Occipital lobe (tissue), 2 donors: ENCODE data around the gene ZNF701. TPM values are rescaled to one million over a fixed set of nuclear protein-coding genes. Genes with fewer than 3 reads are reported as not detected.
A peak's percentile ranks its signal among the peaks of the same experiment; 100 is the strongest.
"Not testable (repeated sequence)": the region's sequence is repeated elsewhere in the genome, so short reads cannot be mapped to it uniquely, and the experiment has no call there.

Experiments used
- DNase-seq: peaks from one replicate; lab custom pipeline; 2025; lab: John Stamatoyannopoulos, UW
- total RNA-seq: library from RNA; depleted of rRNA; stranded (reverse); fragments of >200 nt; gene quantifications from one replicate; pipeline ENCODE4 v1.2.3, GENCODE V29; 2014

Gene ZNF701
- total RNA-seq, result 27.3 TPM

- peak; percentile 94 for DNase-seq
These were observed at the start of gene ZNF701 for GRCh38 chr19:52570000-52570861. Gene ZNF701, plus strand, starts transcription at chr19:52570287. Its CDS starts 3,861 bp downstream, at chr19:52574148.

- no peak for DNase-seq
These were observed 47.5 kb upstream of the ZNF701 start for GRCh38 chr19:52522551-52522950.

GRCh38 chr19:52524086-52524485, 46.0 kb upstream of the ZNF701 start:
- DNase-seq, result no peak

- DNase-seq, result peak; percentile 95
These were observed 42.7 kb upstream of the ZNF701 start, which contains the start of gene ZNF808 for GRCh38 chr19:52527134-52527955. Gene ZNF808, plus strand, starts transcription at chr19:52527668. Its CDS starts 15,617 bp downstream, at chr19:52543285.

GRCh38 chr19:52527956-52528351, 42.1 kb upstream of the ZNF701 start:
- DNase-seq, result no peak

GRCh38 chr19:52532480-52532879, 37.6 kb upstream of the ZNF701 start:
- no peak for DNase-seq

GRCh38 chr19:52533901-52534300, 36.2 kb upstream of the ZNF701 start:
- DNase-seq, result no peak

GRCh38 chr19:52535385-52535770, 34.7 kb upstream of the ZNF701 start:
- not testable (repeated sequence) for DNase-seq

- DNase-seq, result peak; percentile 68
These were observed 34.2 kb upstream of the ZNF701 start for GRCh38 chr19:52535771-52536447.

- DNase-seq, result no peak
These were observed 33.7 kb upstream of the ZNF701 start for GRCh38 chr19:52536448-52536800.

GRCh38 chr19:52538815-52539214, 31.3 kb upstream of the ZNF701 start:
- DNase-seq, result not testable (repeated sequence)

- not testable (repeated sequence) for DNase-seq
These were observed 28.9 kb upstream of the ZNF701 start for GRCh38 chr19:52541176-52541575.

GRCh38 chr19:52541608-52542007, 28.5 kb upstream of the ZNF701 start:
- no peak for DNase-seq

- not testable (repeated sequence) for DNase-seq
These were observed 27.5 kb upstream of the ZNF701 start for GRCh38 chr19:52542541-52542940.

GRCh38 chr19:52542984-52543664, 27.0 kb upstream of the ZNF701 start:
- no peak for DNase-seq

GRCh38 chr19:52554216-52554971, 15.7 kb upstream of the ZNF701 start:
- no peak for DNase-seq

GRCh38 chr19:52557231-52557995, 12.7 kb upstream of the ZNF701 start:
- no peak for DNase-seq

GRCh38 chr19:52558732-52559445, 11.2 kb upstream of the ZNF701 start:
- DNase-seq, result not testable (repeated sequence)

GRCh38 chr19:52561611-52562010, 8.5 kb upstream of the ZNF701 start:
- DNase-seq, result not testable (repeated sequence)
